ENCODE data around the gene ADA. TPM values are rescaled to one million over a fixed set of nuclear protein-coding genes. Genes with fewer than 3 reads are reported as not detected.

The ADA gene
- total and polyA plus RNA-seq, 9 of the 15 experiments (the other 6 are each of a cell fraction or from before 2014, with no cell fraction given) = 2.4 to 26.1 (median 5.3) TPM

DNA sequence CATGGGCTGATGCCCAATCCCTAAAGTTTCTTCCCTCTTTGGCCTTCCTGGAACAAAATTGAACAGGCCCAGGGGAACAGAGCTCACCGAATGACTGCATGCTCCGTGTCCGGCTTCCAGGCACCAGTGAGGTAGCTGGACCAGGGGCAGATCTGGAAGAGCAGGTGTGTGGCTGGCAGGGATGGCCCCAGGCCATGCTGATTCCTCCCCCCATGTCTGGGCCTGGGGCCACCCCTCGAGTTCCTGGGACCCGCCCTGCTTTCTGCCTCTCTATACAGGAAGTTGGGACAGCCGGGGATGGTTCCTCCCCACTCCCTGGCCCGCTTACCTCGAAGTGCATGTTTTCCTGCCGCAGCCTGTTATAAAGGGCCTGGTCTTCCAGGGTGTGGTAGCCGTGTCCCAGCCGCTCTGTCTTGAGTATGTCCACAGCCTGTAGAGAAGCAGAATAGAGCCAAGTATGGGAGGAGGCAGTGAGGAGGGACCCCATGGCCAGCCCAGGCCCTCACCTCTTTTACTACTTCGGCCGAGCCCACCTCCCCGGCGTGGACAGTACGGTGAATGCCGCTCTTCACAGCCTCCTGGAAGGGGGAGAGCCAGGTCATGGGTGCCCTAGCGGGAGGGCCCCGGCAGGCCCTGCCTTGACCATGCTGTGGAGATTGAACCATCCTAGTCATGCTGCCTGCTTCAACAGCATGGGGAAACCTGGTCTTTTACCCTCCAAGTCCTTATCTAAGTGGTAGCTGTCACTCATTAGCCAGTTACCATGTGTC is 28.8 kb downstream of the ADA start:
- Histone ChIP-seq H3K4me2 (ENCODE audit: insufficient read depth, low read length) (no peak overlapping the region), H3K79me2 (ENCODE audit: control insufficient read depth, insufficient read depth, low read length) (no peaks in the 10 kb centered on the region), H3K27ac (ENCODE audit: extremely low read depth, low read depth, low read length) (no peak overlapping the region), H2AFZ (ENCODE audit: low read depth, low read length) (no peak overlapping the region), H3K9ac (ENCODE audit: insufficient read depth in 1 of 2, low read depth in 2 of 2, low read length in 2 of 2) (no peak overlapping the region), H3K36me3 (ENCODE audit: control insufficient read depth, insufficient read depth, low read length) (no peaks in the 10 kb centered on the region), H3K27me3 (ENCODE audit: control insufficient read depth in 2 of 2, insufficient read depth in 2 of 2, low read length in 2 of 2) (no peaks in the 10 kb centered on the region; a peak in 1 of 5 replicates), H3K9me3 (replicated peaks; ENCODE audit: control insufficient read depth, insufficient read depth, low read depth, low read length) (no peaks in the 10 kb centered on the region), H3K4me3 (no peak overlapping the region), H4K20me1 (replicated peaks; ENCODE audit: control insufficient read depth, insufficient read depth, low read length) (0 out of 2 replicates have a peak, but pooled peaks cover 3% of the 10 kb centered on the region), H3K4me1 (replicated peaks in 1 of 2; ENCODE audit: control insufficient read depth in 2 of 2, insufficient read depth in 2 of 2, low read length in 2 of 2) (peaks cover 9 to 15% of the 10 kb centered on the region in 2 experiments; a peak in 4 of 5 replicates), H3K9me1 (ENCODE audit: control insufficient read depth, insufficient read depth, low read length) (no peaks in the 10 kb centered on the region)
- BruUV-seq (replicated peaks) = no TSS peak
- FAIRE-seq (no peak), ATAC-seq (no peak), DNase-seq (ENCODE audit: extremely low read depth in 1 of 4, low spot score in 3 of 4) (no peak)
- 59% methylated on average over 17 of the region's 19 CpGs for WGBS (ENCODE audit: insufficient coverage, low coverage, missing lambda C conversion rate)
- in situ Hi-C loops (cut with MboI) (no loop called here), intact Hi-C loops (cut with micrococcal nuclease) (no loop called here)
- ChIA-PET POLR2A (no interaction called here), CTCF (ENCODE audit: low intra/inter-chr PET ratio) (no interaction called here)
- TF ChIP-seq, protein P1, sequence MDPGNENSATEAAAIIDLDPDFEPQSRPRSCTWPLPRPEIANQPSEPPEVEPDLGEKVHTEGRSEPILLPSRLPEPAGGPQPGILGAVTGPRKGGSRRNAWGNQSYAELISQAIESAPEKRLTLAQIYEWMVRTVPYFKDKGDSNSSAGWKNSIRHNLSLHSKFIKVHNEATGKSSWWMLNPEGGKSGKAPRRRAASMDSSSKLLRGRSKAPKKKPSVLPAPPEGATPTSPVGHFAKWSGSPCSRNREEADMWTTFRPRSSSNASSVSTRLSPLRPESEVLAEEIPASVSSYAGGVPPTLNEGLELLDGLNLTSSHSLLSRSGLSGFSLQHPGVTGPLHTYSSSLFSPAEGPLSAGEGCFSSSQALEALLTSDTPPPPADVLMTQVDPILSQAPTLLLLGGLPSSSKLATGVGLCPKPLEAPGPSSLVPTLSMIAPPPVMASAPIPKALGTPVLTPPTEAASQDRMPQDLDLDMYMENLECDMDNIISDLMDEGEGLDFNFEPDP (CRISPR knock-in tag; IDR thresholded peaks at IDR 0.05) = no peak
- TF ChIP-seq ZNF584 (CRISPR knock-in tag; IDR thresholded peaks at IDR 0.05; ENCODE audit: low read depth) = no peak
- TF ChIP-seq GABPB1 (CRISPR knock-in tag; IDR thresholded peaks at IDR 0.05) = no peak
- TF ChIP-seq SRSF3 (IDR thresholded peaks at IDR 0.05; ENCODE audit: insufficient read depth, low read length) = no peak
- 0 out of 2 replicates have a peak, but pooled peaks have one; percentile 31 for TF ChIP-seq ZNF324 (CRISPR knock-in tag; IDR thresholded peaks at IDR 0.05)
- TF ChIP-seq, protein P2, sequence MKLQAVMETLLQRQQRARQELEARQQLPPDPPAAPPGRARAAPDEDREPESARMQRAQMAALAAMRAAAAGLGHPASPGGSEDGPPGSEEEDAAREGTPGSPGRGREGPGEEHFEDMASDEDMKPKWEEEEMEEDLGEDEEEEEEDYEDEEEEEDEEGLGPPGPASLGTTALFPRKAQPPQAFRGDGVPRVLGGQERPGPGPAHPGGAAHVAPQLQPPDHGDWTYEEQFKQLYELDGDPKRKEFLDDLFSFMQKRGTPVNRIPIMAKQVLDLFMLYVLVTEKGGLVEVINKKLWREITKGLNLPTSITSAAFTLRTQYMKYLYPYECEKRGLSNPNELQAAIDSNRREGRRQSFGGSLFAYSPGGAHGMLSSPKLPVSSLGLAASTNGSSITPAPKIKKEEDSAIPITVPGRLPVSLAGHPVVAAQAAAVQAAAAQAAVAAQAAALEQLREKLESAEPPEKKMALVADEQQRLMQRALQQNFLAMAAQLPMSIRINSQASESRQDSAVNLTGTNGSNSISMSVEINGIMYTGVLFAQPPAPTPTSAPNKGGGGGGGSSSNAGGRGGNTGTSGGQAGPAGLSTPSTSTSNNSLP (IDR thresholded peaks at IDR 0.05; ENCODE audit: borderline replicate concordance, low read depth, low read length) = no peak
